Astrocyte (in vitro differentiated cells and primary cell): Measurements from ENCODE around the gene AKAP8.

Experiments
- EZH2 ChIP-seq: IDR thresholded peaks from 2 replicates; pipeline ENCODE4 v1.6.1; 2012; ENCODE audit warnings: mild to moderate bottlenecking, low read length, inconsistent platforms; ENCODE audit not compliant: insufficient read depth
- TF ChIP-seq, protein P1 (sequence below): IDR thresholded peaks from 2 replicates; pipeline ENCODE4 v1.5.1; 2011; ENCODE audit warnings: low read depth, mild to moderate bottlenecking, inconsistent platforms, low read length, moderate library complexity; ENCODE audit not compliant: insufficient read depth

DNA sequence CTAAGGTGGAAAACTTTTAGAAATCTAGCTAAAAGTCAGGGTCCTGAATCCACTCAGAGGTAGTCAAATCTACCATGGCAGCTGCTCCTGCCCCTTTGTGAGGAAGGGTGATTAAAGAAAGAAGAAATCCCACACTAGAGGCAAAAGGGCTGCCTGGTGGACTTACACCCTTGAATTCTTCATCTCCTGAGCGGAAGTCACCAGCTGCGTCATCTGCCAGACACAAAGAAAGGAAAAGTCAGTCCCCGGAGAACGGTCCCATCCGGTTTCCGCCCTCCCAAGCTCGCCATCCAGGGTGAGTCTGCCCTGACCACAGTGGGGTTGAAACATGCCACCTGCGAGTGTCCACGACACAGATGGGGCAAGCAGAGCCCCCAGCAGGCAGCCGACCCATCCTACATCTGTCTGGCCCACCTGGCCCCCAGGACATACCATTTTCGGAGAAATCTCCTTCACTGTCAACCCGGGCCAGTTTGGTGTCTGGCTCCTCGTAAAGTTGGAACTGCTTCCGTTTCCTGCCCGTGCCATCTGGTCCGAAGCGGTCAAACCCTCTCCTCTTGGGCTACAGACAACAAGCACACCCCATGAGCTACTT, 7.7 kb downstream of the AKAP8 start:
- TF ChIP-seq, protein P1, sequence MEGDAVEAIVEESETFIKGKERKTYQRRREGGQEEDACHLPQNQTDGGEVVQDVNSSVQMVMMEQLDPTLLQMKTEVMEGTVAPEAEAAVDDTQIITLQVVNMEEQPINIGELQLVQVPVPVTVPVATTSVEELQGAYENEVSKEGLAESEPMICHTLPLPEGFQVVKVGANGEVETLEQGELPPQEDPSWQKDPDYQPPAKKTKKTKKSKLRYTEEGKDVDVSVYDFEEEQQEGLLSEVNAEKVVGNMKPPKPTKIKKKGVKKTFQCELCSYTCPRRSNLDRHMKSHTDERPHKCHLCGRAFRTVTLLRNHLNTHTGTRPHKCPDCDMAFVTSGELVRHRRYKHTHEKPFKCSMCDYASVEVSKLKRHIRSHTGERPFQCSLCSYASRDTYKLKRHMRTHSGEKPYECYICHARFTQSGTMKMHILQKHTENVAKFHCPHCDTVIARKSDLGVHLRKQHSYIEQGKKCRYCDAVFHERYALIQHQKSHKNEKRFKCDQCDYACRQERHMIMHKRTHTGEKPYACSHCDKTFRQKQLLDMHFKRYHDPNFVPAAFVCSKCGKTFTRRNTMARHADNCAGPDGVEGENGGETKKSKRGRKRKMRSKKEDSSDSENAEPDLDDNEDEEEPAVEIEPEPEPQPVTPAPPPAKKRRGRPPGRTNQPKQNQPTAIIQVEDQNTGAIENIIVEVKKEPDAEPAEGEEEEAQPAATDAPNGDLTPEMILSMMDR, result no peak
- no peak for TF ChIP-seq EZH2
